Nephron progenitor cell (in vitro differentiated cells): ENCODE results near the gene MPC1.

Experiments
- DNase-seq: peaks from one replicate; pipeline ENCODE4 v3.0.0; 2021
- H3K27ac Mint-ChIP-seq: 2 replicates; pipeline ENCODE4 v1.8.0; 2021; ENCODE audit warnings: mild to moderate bottlenecking, moderate library complexity, mixed read lengths
- H3K27me3 Mint-ChIP-seq: 2 replicates; pipeline ENCODE4 v1.8.0; 2021; ENCODE audit warnings: mild to moderate bottlenecking, low read depth, mixed read lengths; ENCODE audit not compliant: poor library complexity
- H3K36me3 Mint-ChIP-seq: 2 replicates; pipeline ENCODE4 v1.8.0; 2021; ENCODE audit warnings: low read depth, mixed read lengths
- H3K4me1 Mint-ChIP-seq: 2 replicates; pipeline ENCODE4 v1.8.0; 2021; ENCODE audit warnings: mixed read lengths
- H3K4me3 Mint-ChIP-seq: 2 replicates; pipeline ENCODE4 v1.8.0; 2021; ENCODE audit warnings: mild to moderate bottlenecking, moderate library complexity, mixed read lengths
- H3K9me3 Mint-ChIP-seq: 2 replicates; pipeline ENCODE4 v1.8.0; 2021; ENCODE audit warnings: mild to moderate bottlenecking, moderate library complexity, mixed read lengths
- CTCF ChIP-seq: fragments of 200-600 bp; sonication (generic); IDR thresholded peaks from 2 replicates; pipeline ENCODE4 v1.5.0; 2021; ENCODE audit warnings: antibody characterized with exemption

Gene MPC1

GRCh38 chr6:166360243-166361076 lies 22.3 kb downstream of the MPC1 start:
- Mint-ChIP-seq H3K27ac (no peak overlapping the region), H3K4me3 (no peak overlapping the region), H3K27me3 (peaks cover 10% of the 10 kb centered on the region), H3K9me3 (peaks cover 10% of the 10 kb centered on the region), H3K4me1 (peaks cover 4% of the 10 kb centered on the region), H3K36me3 (peaks cover 4% of the 10 kb centered on the region)
- DNase-seq = peak; percentile 12
- no peak for TF ChIP-seq CTCF

GRCh38 chr6:166355552-166355951 lies 27.2 kb downstream of the MPC1 start:
- no peak overlapping the region for H3K4me3 Mint-ChIP-seq
- no peak overlapping the region for H3K27ac Mint-ChIP-seq
- no peak for TF ChIP-seq CTCF
- peaks cover 19% of the 10 kb centered on the region for H3K27me3 Mint-ChIP-seq
- H3K36me3 Mint-ChIP-seq = no peaks in the 10 kb centered on the region
- DNase-seq = no peak
- H3K4me1 Mint-ChIP-seq = no peaks in the 10 kb centered on the region
- H3K9me3 Mint-ChIP-seq = peaks cover 24% of the 10 kb centered on the region

- no peak for TF ChIP-seq CTCF
- H3K4me1 Mint-ChIP-seq = no peaks in the 10 kb centered on the region
- H3K27ac Mint-ChIP-seq = no peak overlapping the region
- H3K27me3 Mint-ChIP-seq = peaks cover 19% of the 10 kb centered on the region
- no peak overlapping the region for H3K4me3 Mint-ChIP-seq
- DNase-seq = no peak
- no peaks in the 10 kb centered on the region for H3K36me3 Mint-ChIP-seq
- H3K9me3 Mint-ChIP-seq = peaks cover 30% of the 10 kb centered on the region
These were observed 27.8 kb downstream of the MPC1 start for GRCh38 chr6:166354965-166355364.

GRCh38 chr6:166354143-166354542 lies 28.6 kb downstream of the MPC1 start:
- Mint-ChIP-seq H3K9me3 (peaks cover 38% of the 10 kb centered on the region), H3K27me3 (peaks cover 24% of the 10 kb centered on the region), H3K4me3 (no peak overlapping the region), H3K4me1 (no peaks in the 10 kb centered on the region), H3K27ac (no peak overlapping the region), H3K36me3 (peaks cover 6% of the 10 kb centered on the region)
- no peak for TF ChIP-seq CTCF
- no peak for DNase-seq

GRCh38 chr6:166353507-166353906 lies 29.2 kb downstream of the MPC1 start:
- peaks cover 41% of the 10 kb centered on the region for H3K9me3 Mint-ChIP-seq
- no peak for TF ChIP-seq CTCF
- peaks cover 8% of the 10 kb centered on the region for H3K36me3 Mint-ChIP-seq

GRCh38 chr6:166352923-166353322 lies 29.8 kb downstream of the MPC1 start:
- Mint-ChIP-seq H3K27me3 (peaks cover 20% of the 10 kb centered on the region), H3K36me3 (peaks cover 8% of the 10 kb centered on the region), H3K4me1 (no peaks in the 10 kb centered on the region), H3K4me3 (no peak overlapping the region), H3K9me3 (peaks cover 41% of the 10 kb centered on the region), H3K27ac (no peak overlapping the region)
- no peak for DNase-seq
- no peak for TF ChIP-seq CTCF

More at GRCh38 chr6:166353507-166353906, 29.2 kb downstream of the MPC1 start:
- Mint-ChIP-seq H3K4me1 (no peaks in the 10 kb centered on the region), H3K4me3 (no peak overlapping the region), H3K27me3 (peaks cover 24% of the 10 kb centered on the region), H3K27ac (no peak overlapping the region)
- DNase-seq = no peak
